BLaER1 (cell line): ENCODE measurements around the gene SLC2A10.

Experiments
- H3K27ac ChIP-seq: shearing (Covaris generic); formaldehyde crosslinking; 2 replicates; pipeline ENCODE4 v1.8.1; 2022
- H3K27me3 ChIP-seq: shearing (Covaris generic); formaldehyde crosslinking; 2 replicates; pipeline ENCODE4 v1.8.1; 2022
- H3K36me3 ChIP-seq: shearing (Covaris generic); formaldehyde crosslinking; 2 replicates; pipeline ENCODE4 v1.8.1; 2022
- H3K4me1 ChIP-seq: shearing (Covaris generic); formaldehyde crosslinking; 2 replicates; pipeline ENCODE4 v1.8.1; 2022
- H3K4me2 ChIP-seq: shearing (Covaris generic); formaldehyde crosslinking; 2 replicates; pipeline ENCODE4 v1.8.1; 2022
- H3K4me3 ChIP-seq: shearing (Covaris generic); formaldehyde crosslinking; 2 replicates; pipeline ENCODE4 v1.8.1; 2022
- H3K9ac ChIP-seq: shearing (Covaris generic); formaldehyde crosslinking; 2 replicates; pipeline ENCODE4 v1.8.1; 2022
- H3K9me3 ChIP-seq: shearing (Covaris generic); formaldehyde crosslinking; 2 replicates; pipeline ENCODE4 v1.8.1; 2022
- H4K20me1 ChIP-seq: shearing (Covaris generic); formaldehyde crosslinking; 2 replicates; pipeline ENCODE4 v1.8.1; 2022
- Cebpa-rat ChIP-seq: shearing (Covaris generic); IDR thresholded peaks from 2 replicates; pipeline ENCODE4 v1.8.1; 2022

The SLC2A10 gene

GRCh38 chr20:46681032-46681854 lies 28.2 kb upstream of the SLC2A10 start:
- H3K4me3 ChIP-seq, result no peak overlapping the region
- H4K20me1 ChIP-seq, result peaks cover 80% of the 10 kb centered on the region
- no peak overlapping the region for H3K4me2 ChIP-seq
- no peaks in the 10 kb centered on the region for H3K27me3 ChIP-seq
- H3K9me3 ChIP-seq, result no peaks in the 10 kb centered on the region
- H3K9ac ChIP-seq, result no peak overlapping the region
- no peak for TF ChIP-seq Cebpa-rat
- peaks cover 33% of the 10 kb centered on the region for H3K4me1 ChIP-seq
- H3K36me3 ChIP-seq, result peaks cover 45% of the 10 kb centered on the region
- no peak overlapping the region for H3K27ac ChIP-seq

- Histone ChIP-seq H3K4me3 (no peak overlapping the region), H3K27ac (no peak overlapping the region), H3K36me3 (peaks cover 55% of the 10 kb centered on the region), H3K9ac (no peak overlapping the region), H3K9me3 (no peaks in the 10 kb centered on the region), H3K4me1 (peaks cover 43% of the 10 kb centered on the region), H4K20me1 (peaks cover 89% of the 10 kb centered on the region), H3K27me3 (no peaks in the 10 kb centered on the region), H3K4me2 (no peak overlapping the region)
- no peak for TF ChIP-seq Cebpa-rat
These were observed 27.2 kb upstream of the SLC2A10 start for GRCh38 chr20:46682063-46682821.

GRCh38 chr20:46683011-46683667 lies 26.3 kb upstream of the SLC2A10 start:
- no peaks in the 10 kb centered on the region for H3K9me3 ChIP-seq
- TF ChIP-seq Cebpa-rat, result no peak
- no peak overlapping the region for H3K27ac ChIP-seq
- peaks cover 89% of the 10 kb centered on the region for H4K20me1 ChIP-seq
- no peak overlapping the region for H3K4me3 ChIP-seq
- no peak overlapping the region for H3K9ac ChIP-seq
- peaks cover 52% of the 10 kb centered on the region for H3K4me1 ChIP-seq
- H3K4me2 ChIP-seq, result no peak overlapping the region
- peaks cover 58% of the 10 kb centered on the region for H3K36me3 ChIP-seq
- no peaks in the 10 kb centered on the region for H3K27me3 ChIP-seq

GRCh38 chr20:46683668-46683938 lies 25.8 kb upstream of the SLC2A10 start:
- H3K9me3 ChIP-seq, result no peaks in the 10 kb centered on the region
- peaks cover 53% of the 10 kb centered on the region for H3K4me1 ChIP-seq
- no peak overlapping the region for H3K4me3 ChIP-seq
- H3K36me3 ChIP-seq, result peaks cover 58% of the 10 kb centered on the region
- no peak overlapping the region for H3K27ac ChIP-seq
- no peak for TF ChIP-seq Cebpa-rat
- no peak overlapping the region for H3K9ac ChIP-seq
- H3K4me2 ChIP-seq, result no peak overlapping the region
- H4K20me1 ChIP-seq, result peaks cover 94% of the 10 kb centered on the region
- no peaks in the 10 kb centered on the region for H3K27me3 ChIP-seq

- H4K20me1 ChIP-seq, result peaks cover 99% of the 10 kb centered on the region
- no peak overlapping the region for H3K4me2 ChIP-seq
- no peak overlapping the region for H3K9ac ChIP-seq
- H3K27me3 ChIP-seq, result no peaks in the 10 kb centered on the region
- H3K9me3 ChIP-seq, result no peaks in the 10 kb centered on the region
- H3K36me3 ChIP-seq, result peaks cover 58% of the 10 kb centered on the region
- no peak overlapping the region for H3K27ac ChIP-seq
- no peak overlapping the region for H3K4me3 ChIP-seq
- H3K4me1 ChIP-seq, result peaks cover 53% of the 10 kb centered on the region
- TF ChIP-seq Cebpa-rat, result no peak
These were observed 25.3 kb upstream of the SLC2A10 start for GRCh38 chr20:46683939-46684750.

- peaks cover 54% of the 10 kb centered on the region for H3K4me1 ChIP-seq
- H3K9ac ChIP-seq, result peak overlapping the region; percentile 97
- no peaks in the 10 kb centered on the region for H3K9me3 ChIP-seq
- peaks cover 41% of the 10 kb centered on the region for H3K36me3 ChIP-seq
- H3K27me3 ChIP-seq, result no peaks in the 10 kb centered on the region
- TF ChIP-seq Cebpa-rat, result no peak
- peak overlapping the region; percentile 89 for H3K4me2 ChIP-seq
- peak overlapping the region; percentile 94 for H3K27ac ChIP-seq
- peaks cover 57% of the 10 kb centered on the region for H4K20me1 ChIP-seq
- peak overlapping the region; percentile 93 for H3K4me3 ChIP-seq
These were observed 21.0 kb upstream of the SLC2A10 start for GRCh38 chr20:46688151-46689081.

GRCh38 chr20:46689082-46689753 lies 20.2 kb upstream of the SLC2A10 start, which contains the start of gene TP53RK:
Gene TP53RK (minus strand): TSS chr20:46689444. CDS start chr20:46689414, 30 bp downstream.
- H3K27ac ChIP-seq, result peak within 1 kb of the TSS; percentile 94
- no peak for TF ChIP-seq Cebpa-rat
- H3K9ac ChIP-seq, result peak within 1 kb of the TSS; percentile 97

GRCh38 chr20:46689754-46690085 lies 19.7 kb upstream of the SLC2A10 start:
- no peak for TF ChIP-seq Cebpa-rat
- Histone ChIP-seq H3K4me3 (peak overlapping the region; percentile 93), H3K4me2 (peak overlapping the region; percentile 68), H4K20me1 (peaks cover 44% of the 10 kb centered on the region), H3K36me3 (peaks cover 28% of the 10 kb centered on the region), H3K9me3 (no peaks in the 10 kb centered on the region), H3K27me3 (no peaks in the 10 kb centered on the region), H3K9ac (peak overlapping the region; percentile 97; the same call in 1 of the 2 replicates), H3K4me1 (peaks cover 49% of the 10 kb centered on the region), H3K27ac (peak overlapping the region; percentile 94)

More at GRCh38 chr20:46689082-46689753, 20.2 kb upstream of the SLC2A10 start, which contains the start of gene TP53RK:
- H3K4me1 ChIP-seq, result peaks cover 49% of the 10 kb centered on the region
- peaks cover 33% of the 10 kb centered on the region for H3K36me3 ChIP-seq
- peak within 1 kb of the TSS; percentile 89 for H3K4me2 ChIP-seq
- H3K4me3 ChIP-seq, result peak within 1 kb of the TSS; percentile 93
- no peaks in the 10 kb centered on the region for H3K27me3 ChIP-seq
- H4K20me1 ChIP-seq, result peaks cover 49% of the 10 kb centered on the region
- no peaks in the 10 kb centered on the region for H3K9me3 ChIP-seq
